ENCODE results near the gene ABCC12. TPM values are rescaled to one million over a fixed set of nuclear protein-coding genes. Genes with fewer than 3 reads are reported as not detected.

ABCC12 gene
- total RNA-seq, 1 donor from 2014 or later = not detected

Other genes starting within 250 kb of the ABCC12 start
- 43.6 TPM for gene LONP2, start 88.3 kb upstream of the ABCC12 start, total RNA-seq (ENCODE audit: insufficient read depth, low replicate concordance)
- 0.96 TPM for gene ABCC11, start 91.5 kb upstream of the ABCC12 start, total RNA-seq (ENCODE audit: insufficient read depth, low replicate concordance)
- 93.4 TPM for gene SIAH1, start 229.4 kb upstream of the ABCC12 start, total RNA-seq (ENCODE audit: insufficient read depth, low replicate concordance)

Data from umbilical cord (tissue), 1 donor.